Cardiac muscle cell (in vitro differentiated cells and primary cell): Measurements from ENCODE around the gene SGTA. TPM values are rescaled to one million over a fixed set of nuclear protein-coding genes. Genes with fewer than 3 reads are reported as not detected.

Experiments used
- DNase-seq, 2 donors: peaks; one replicate each; pipeline versions ENCODE4 v3.0.0 to v3.0.0-alpha.2; 2010 to 2017; ENCODE audit warnings: low read depth in 1 of 2, low spot score in 1 of 2
- H3K27ac ChIP-seq: fragments of 200-600 bp; sonication (generic); 2 replicates; pipeline ENCODE4 v1.5.1; 2016
- H3K27me3 ChIP-seq: fragments of 200-600 bp; sonication (generic); 2 replicates; pipeline ENCODE4 v1.6.0; 2016; ENCODE audit warnings: control low read depth
- H3K36me3 ChIP-seq: fragments of 200-600 bp; sonication (generic); 2 replicates; pipeline ENCODE4 v1.5.1; 2016; ENCODE audit warnings: control low read depth
- H3K4me1 ChIP-seq: fragments of 200-600 bp; sonication (generic); 2 replicates; pipeline ENCODE4 v1.8.1; 2017; ENCODE audit warnings: low read depth, mild to moderate bottlenecking, mixed run types
- H3K4me3 ChIP-seq: fragments of 200-600 bp; sonication (generic); 2 replicates; pipeline ENCODE4 v1.5.1; 2016; ENCODE audit warnings: mild to moderate bottlenecking
- H3K9me3 ChIP-seq: fragments of 200-600 bp; sonication (generic); 2 replicates; pipeline ENCODE4 v1.5.1; 2017; ENCODE audit warnings: low read depth, mild to moderate bottlenecking, control low read depth
- CTCF ChIP-seq: IDR thresholded peaks from 2 replicates; pipeline ENCODE4 v1.5.1; 2012; ENCODE audit warnings: low read depth, mild to moderate bottlenecking, low read length
- polyA plus RNA-seq: library from polyadenylated mRNA; unstranded; fragments of >200 nt; fragmentation: Nextera tagmentation; extraction: Ambion mirVana; gene quantifications from 2 replicates; pipeline ENCODE4 v1.2.1, GENCODE V29; 2016
- total RNA-seq: library from RNA; depleted of rRNA; stranded (reverse); fragments of >200 nt; gene quantifications from 2 replicates; pipeline ENCODE4 v1.2.3, GENCODE V29; 2016

SGTA gene
- total and polyA plus RNA-seq, 2 experiments from 2014 or later, result 102 to 135 TPM

GRCh38 chr19:2732883-2733282 lies 50.2 kb downstream of the SGTA start:
- H3K36me3 ChIP-seq, result peaks cover 5% of the 10 kb centered on the region
- H3K27ac ChIP-seq, result no peak overlapping the region
- H3K9me3 ChIP-seq, result no peaks in the 10 kb centered on the region
- H3K4me1 ChIP-seq, result no peaks in the 10 kb centered on the region
- no peak for TF ChIP-seq CTCF
- peaks cover 3% of the 10 kb centered on the region for H3K27me3 ChIP-seq
- no peak overlapping the region for H3K4me3 ChIP-seq
- no peak for DNase-seq

- Histone ChIP-seq H3K27ac (no peak overlapping the region), H3K9me3 (no peaks in the 10 kb centered on the region), H3K4me3 (no peak overlapping the region), H3K27me3 (peaks cover 9% of the 10 kb centered on the region), H3K4me1 (no peaks in the 10 kb centered on the region), H3K36me3 (peaks cover 5% of the 10 kb centered on the region)
- no peak for TF ChIP-seq CTCF
- DNase-seq, result no peak
These were observed 50.8 kb downstream of the SGTA start for GRCh38 chr19:2732157-2732725.

- DNase-seq, result no peak
- Histone ChIP-seq H3K4me3 (no peak overlapping the region), H3K27ac (no peak overlapping the region), H3K36me3 (peaks cover under 1% of the 10 kb centered on the region), H3K9me3 (no peaks in the 10 kb centered on the region), H3K27me3 (peaks cover 18% of the 10 kb centered on the region), H3K4me1 (no peaks in the 10 kb centered on the region)
- no peak for TF ChIP-seq CTCF
These were observed 51.7 kb downstream of the SGTA start for GRCh38 chr19:2731181-2731995.

GRCh38 chr19:2729943-2730818 lies 52.9 kb downstream of the SGTA start:
- no peaks in the 10 kb centered on the region for H3K36me3 ChIP-seq
- no peaks in the 10 kb centered on the region for H3K4me1 ChIP-seq
- no peak for TF ChIP-seq CTCF
- H3K9me3 ChIP-seq, result no peaks in the 10 kb centered on the region
- DNase-seq, result no peak
- H3K4me3 ChIP-seq, result no peak overlapping the region
- peaks cover 20% of the 10 kb centered on the region for H3K27me3 ChIP-seq
- H3K27ac ChIP-seq, result no peak overlapping the region

GRCh38 chr19:2728783-2729387 lies 54.2 kb downstream of the SGTA start:
- no peak for TF ChIP-seq CTCF
- DNase-seq, result no peak
- no peak overlapping the region for H3K27ac ChIP-seq

More at GRCh38 chr19:2728783-2729387, 54.2 kb downstream of the SGTA start:
- H3K4me3 ChIP-seq, result no peak overlapping the region
- H3K4me1 ChIP-seq, result no peaks in the 10 kb centered on the region
- no peaks in the 10 kb centered on the region for H3K36me3 ChIP-seq
- H3K9me3 ChIP-seq, result no peaks in the 10 kb centered on the region
- H3K27me3 ChIP-seq, result peaks cover 20% of the 10 kb centered on the region
